MM.1S (cell line): ENCODE data around the gene NKG7.

Experiments
- EZH2 ChIP-seq: fragments of 300-600 bp; sonication (generic); optimal IDR thresholded peaks from 2 replicates; pipeline ENCODE3; 2017; ENCODE audit warnings: low read depth, mild to moderate bottlenecking, antibody characterized with exemption, low read length, mixed read lengths
- EZH2phosphoT487 ChIP-seq: fragments of 300-600 bp; sonication (generic); IDR thresholded peaks from 2 replicates; pipeline ENCODE4 v1.6.1; 2018; ENCODE audit warnings: antibody characterized with exemption, low read length
- TF ChIP-seq, protein P1 (sequence below): fragments of 300-600 bp; sonication (generic); IDR thresholded peaks from 2 replicates; pipeline ENCODE4 v1.5.1; 2016; ENCODE audit warnings: antibody characterized with exemption, low read length, mixed read lengths

DNA sequence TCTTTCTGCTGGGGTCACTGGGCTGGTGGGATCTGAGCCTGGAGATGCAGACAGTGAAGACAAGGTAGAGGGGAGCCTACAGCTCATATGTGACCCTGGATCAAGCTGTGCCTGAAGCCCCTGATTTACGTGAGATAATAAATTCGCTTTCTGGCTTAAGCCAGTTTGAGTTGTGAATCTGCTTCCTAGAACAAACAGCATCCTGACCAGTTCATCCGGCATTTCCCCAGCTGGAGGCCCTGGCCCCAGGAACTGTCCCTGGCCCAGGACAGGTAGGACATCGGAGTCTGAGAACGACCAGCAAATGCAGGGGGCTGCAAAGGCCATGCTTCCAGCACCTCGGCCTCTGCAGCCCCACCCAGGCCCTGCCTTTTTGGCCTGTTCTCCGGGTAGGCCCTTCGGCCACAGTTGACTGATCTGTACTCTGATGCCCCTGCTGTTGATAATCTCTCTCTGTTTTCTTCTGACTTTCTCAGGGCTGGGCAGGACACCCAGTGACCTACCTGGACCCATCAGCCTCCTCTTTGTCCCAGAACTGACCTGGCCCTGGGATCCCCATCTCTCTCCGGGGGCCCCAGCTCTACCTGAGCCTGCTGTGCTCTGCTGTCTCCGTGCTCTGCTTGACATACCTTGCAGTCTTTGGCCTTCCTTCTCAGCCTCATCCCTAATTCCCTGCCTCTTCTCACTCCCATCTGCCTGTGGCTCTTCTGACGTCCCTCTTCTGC, 21.0 kb downstream of the NKG7 start:
- TF ChIP-seq, protein P1, sequence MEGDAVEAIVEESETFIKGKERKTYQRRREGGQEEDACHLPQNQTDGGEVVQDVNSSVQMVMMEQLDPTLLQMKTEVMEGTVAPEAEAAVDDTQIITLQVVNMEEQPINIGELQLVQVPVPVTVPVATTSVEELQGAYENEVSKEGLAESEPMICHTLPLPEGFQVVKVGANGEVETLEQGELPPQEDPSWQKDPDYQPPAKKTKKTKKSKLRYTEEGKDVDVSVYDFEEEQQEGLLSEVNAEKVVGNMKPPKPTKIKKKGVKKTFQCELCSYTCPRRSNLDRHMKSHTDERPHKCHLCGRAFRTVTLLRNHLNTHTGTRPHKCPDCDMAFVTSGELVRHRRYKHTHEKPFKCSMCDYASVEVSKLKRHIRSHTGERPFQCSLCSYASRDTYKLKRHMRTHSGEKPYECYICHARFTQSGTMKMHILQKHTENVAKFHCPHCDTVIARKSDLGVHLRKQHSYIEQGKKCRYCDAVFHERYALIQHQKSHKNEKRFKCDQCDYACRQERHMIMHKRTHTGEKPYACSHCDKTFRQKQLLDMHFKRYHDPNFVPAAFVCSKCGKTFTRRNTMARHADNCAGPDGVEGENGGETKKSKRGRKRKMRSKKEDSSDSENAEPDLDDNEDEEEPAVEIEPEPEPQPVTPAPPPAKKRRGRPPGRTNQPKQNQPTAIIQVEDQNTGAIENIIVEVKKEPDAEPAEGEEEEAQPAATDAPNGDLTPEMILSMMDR, result no peak
- TF ChIP-seq EZH2 (no peak), EZH2phosphoT487 (no peak)
